GM13976 (cell line): ENCODE data around the gene C5orf15.

Experiments used
- DNase-seq: peaks from one replicate; pipeline ENCODE4 v3.0.0; 2012; ENCODE audit warnings: low spot score
- CTCF ChIP-seq: IDR thresholded peaks from 2 replicates; pipeline ENCODE4 v1.5.1; 2012; ENCODE audit warnings: borderline replicate concordance, mild to moderate bottlenecking; ENCODE audit not compliant: insufficient read depth; ENCODE audit errors: extremely low read depth, missing control alignments, control extremely low read depth
- in situ Hi-C: fragments of 300-500 bp; cut with MboI; formaldehyde crosslinking; loops from one replicate; pipeline ENCODE4 v1.12.0; 2022; ENCODE audit warnings: low sequenced_read_pairs, mixed read lengths, inconsistent platforms; ENCODE audit not compliant: unreplicated experiment

The C5orf15 gene

GRCh38 chr5:133993185-133993936 lies 24.9 kb upstream of the C5orf15 start:
- TF ChIP-seq CTCF = no peak
- no peak for DNase-seq
- in situ Hi-C loops = no loop called here

- no peak for TF ChIP-seq CTCF
- no peak for DNase-seq
- in situ Hi-C loops = no loop called here
Measured at GRCh38 chr5:133992429-133993155, 24.2 kb upstream of the C5orf15 start.

- in situ Hi-C loops = no loop called here
- DNase-seq = no peak
- TF ChIP-seq CTCF = no peak
Measured at GRCh38 chr5:133991171-133991910, 22.9 kb upstream of the C5orf15 start.

- DNase-seq = no peak
- TF ChIP-seq CTCF = no peak
- in situ Hi-C loops = no loop called here
Measured at GRCh38 chr5:133990396-133990795, 22.0 kb upstream of the C5orf15 start.

- in situ Hi-C loops = no loop called here
- DNase-seq = no peak
- no peak for TF ChIP-seq CTCF
Measured at GRCh38 chr5:133985540-133986180, 17.2 kb upstream of the C5orf15 start.

GRCh38 chr5:133983674-133984073 lies 15.2 kb upstream of the C5orf15 start:
- in situ Hi-C loops = no loop called here
- no peak for TF ChIP-seq CTCF
- DNase-seq = no peak
